RWPE2 (cell line): ENCODE results near the gene RWDD1.
A peak's percentile ranks its signal among the peaks of the same experiment; 100 is the strongest.

Experiments
- ATAC-seq: fragments of 200-7000 bp; cut with Tn5 transposase; 3 replicates; pipeline ENCODE4 v1.9.1; 2021; ENCODE audit warnings: low read depth
- DNase-seq: peaks from one replicate; pipeline ENCODE4 v3.0.0-alpha.2; 2020; ENCODE audit warnings: low spot score
- H3K27ac ChIP-seq: fragments of 450-650 bp; 2 replicates; pipeline ENCODE4 v1.5.1; 2017; ENCODE audit warnings: mild to moderate bottlenecking; ENCODE audit not compliant: poor library complexity, severe bottlenecking
- H3K27me3 ChIP-seq: fragments of 250-450 bp; sonication (Bioruptor Pico); 2 replicates; pipeline ENCODE4 v1.5.1; 2021; ENCODE audit warnings: mild to moderate bottlenecking, moderate library complexity; ENCODE audit not compliant: insufficient read depth, poor library complexity, severe bottlenecking
- H3K36me3 ChIP-seq: fragments of 250-450 bp; sonication (Bioruptor Pico); 2 replicates; pipeline ENCODE4 v1.5.1; 2020; ENCODE audit warnings: low read depth, mild to moderate bottlenecking, moderate library complexity
- H3K4me1 ChIP-seq: fragments of 250-450 bp; sonication (Bioruptor Pico); 2 replicates; pipeline ENCODE4 v1.5.1; 2021; ENCODE audit warnings: mild to moderate bottlenecking, moderate library complexity; ENCODE audit not compliant: insufficient read depth, poor library complexity, severe bottlenecking
- H3K4me3 ChIP-seq: fragments of 250-450 bp; sonication (Bioruptor Pico); 2 replicates; pipeline ENCODE4 v1.5.1; 2021; ENCODE audit warnings: mild to moderate bottlenecking, moderate library complexity; ENCODE audit not compliant: severe bottlenecking
- H3K9me3 ChIP-seq: fragments of 250-450 bp; sonication (Bioruptor Pico); 2 replicates; pipeline ENCODE4 v1.5.1; 2021; ENCODE audit warnings: mild to moderate bottlenecking, moderate library complexity; ENCODE audit not compliant: severe bottlenecking
- TF ChIP-seq, protein P1 (sequence below): fragments of 450-650 bp; IDR thresholded peaks from one replicate; pipeline ENCODE4 v1.5.1; 2017; ENCODE audit warnings: mild to moderate bottlenecking, moderate library complexity; ENCODE audit not compliant: poor library complexity, severe bottlenecking

Gene RWDD1

DNA sequence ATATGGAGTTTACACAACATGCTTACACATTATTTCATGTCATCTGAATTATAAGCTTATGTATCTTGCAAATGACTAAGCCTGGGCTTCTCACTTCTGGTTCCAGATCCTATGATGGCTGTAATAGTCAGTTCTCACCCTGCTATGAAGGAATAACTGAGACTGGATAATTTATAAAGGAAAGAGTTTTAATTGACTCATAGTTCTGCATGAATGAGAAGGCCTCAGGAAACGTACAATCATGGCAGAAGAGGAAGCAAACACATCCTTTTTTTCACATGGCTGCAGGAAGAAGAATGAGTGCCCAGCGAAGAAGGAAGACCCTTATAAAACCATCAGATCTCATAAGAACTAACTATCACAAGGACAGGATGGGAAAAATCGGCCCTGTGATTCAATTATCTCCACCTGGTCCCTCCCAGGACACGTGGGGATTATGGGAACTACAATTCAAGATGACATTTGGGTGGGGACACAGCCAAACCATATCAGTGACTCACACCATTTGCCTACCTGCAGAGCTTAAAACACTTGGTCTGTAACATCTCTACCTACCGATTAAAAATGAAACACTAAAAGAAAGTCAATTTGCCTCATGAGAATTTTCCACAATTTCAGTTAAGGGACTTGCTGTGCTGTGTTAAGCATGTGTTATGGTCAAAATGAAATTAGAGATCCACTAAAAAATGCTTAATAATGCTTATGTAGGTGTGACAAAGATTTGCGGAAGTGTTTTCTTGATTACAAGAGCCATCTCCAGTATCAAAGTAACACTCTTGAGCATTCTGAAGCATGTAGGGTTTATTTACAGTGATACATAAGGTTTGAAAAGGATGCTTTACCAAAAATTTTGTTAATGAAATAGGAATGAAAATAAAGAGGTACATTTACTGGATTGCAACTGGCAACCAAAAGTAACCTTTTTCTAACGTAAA is 2.2 kb upstream of the RWDD1 start:
- H3K4me1 ChIP-seq = peaks cover 14% of the 10 kb centered on the region
- H3K4me3 ChIP-seq = no peak overlapping the region
- H3K27ac ChIP-seq = no peak overlapping the region
- DNase-seq (no peak), ATAC-seq (no peak)
- no peaks in the 10 kb centered on the region for H3K27me3 ChIP-seq
- no peaks in the 10 kb centered on the region for H3K9me3 ChIP-seq
- H3K36me3 ChIP-seq = peaks cover 5% of the 10 kb centered on the region
- TF ChIP-seq, protein P1, sequence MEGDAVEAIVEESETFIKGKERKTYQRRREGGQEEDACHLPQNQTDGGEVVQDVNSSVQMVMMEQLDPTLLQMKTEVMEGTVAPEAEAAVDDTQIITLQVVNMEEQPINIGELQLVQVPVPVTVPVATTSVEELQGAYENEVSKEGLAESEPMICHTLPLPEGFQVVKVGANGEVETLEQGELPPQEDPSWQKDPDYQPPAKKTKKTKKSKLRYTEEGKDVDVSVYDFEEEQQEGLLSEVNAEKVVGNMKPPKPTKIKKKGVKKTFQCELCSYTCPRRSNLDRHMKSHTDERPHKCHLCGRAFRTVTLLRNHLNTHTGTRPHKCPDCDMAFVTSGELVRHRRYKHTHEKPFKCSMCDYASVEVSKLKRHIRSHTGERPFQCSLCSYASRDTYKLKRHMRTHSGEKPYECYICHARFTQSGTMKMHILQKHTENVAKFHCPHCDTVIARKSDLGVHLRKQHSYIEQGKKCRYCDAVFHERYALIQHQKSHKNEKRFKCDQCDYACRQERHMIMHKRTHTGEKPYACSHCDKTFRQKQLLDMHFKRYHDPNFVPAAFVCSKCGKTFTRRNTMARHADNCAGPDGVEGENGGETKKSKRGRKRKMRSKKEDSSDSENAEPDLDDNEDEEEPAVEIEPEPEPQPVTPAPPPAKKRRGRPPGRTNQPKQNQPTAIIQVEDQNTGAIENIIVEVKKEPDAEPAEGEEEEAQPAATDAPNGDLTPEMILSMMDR = no peak

DNA sequence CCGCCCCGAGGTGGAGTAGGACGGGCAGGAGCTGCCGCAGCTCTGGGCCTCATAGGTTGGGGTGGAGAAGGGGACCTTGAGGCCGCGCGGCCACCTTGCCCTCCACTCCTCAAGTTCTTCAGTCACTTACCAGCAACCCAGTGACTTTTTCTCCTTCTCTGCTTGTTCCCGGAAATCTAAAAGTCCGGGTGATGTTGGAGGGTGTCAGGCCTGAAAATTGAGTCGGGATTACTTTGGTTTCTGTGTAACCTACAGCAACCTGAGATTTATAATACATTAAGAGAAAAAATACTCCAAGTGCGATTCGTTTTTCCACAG is 338 bp downstream of the RWDD1 start:
- H3K27ac ChIP-seq = peak overlapping the region; percentile 66
- TF ChIP-seq, protein P1 = no peak
- DNase-seq (no peak), ATAC-seq (no peak)
- H3K9me3 ChIP-seq = no peaks in the 10 kb centered on the region
- H3K36me3 ChIP-seq = peaks cover 28% of the 10 kb centered on the region
- peaks cover 14% of the 10 kb centered on the region for H3K4me1 ChIP-seq
- H3K4me3 ChIP-seq = peak overlapping the region; percentile 83
- no peaks in the 10 kb centered on the region for H3K27me3 ChIP-seq

DNA sequence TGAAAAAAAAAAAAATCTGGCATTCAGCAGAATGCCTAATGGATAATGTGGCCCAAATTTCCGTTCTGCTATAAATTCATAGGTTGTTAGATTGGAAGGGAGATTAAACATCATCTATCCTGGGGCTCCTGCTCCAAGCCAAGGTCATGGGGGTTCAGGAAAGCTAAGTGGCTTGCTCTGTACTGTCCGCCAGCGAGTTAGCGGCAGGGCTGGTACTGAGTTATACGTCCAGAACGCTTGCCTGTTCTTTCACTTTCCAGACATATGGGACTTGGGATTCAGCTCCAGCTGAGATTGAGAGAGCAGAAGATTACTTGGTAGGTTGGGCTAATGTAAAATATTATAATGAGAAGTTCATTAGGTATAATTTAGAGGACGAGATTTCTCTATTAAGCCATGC is 858 bp downstream of the RWDD1 start:
- no peak for DNase-seq

DNA sequence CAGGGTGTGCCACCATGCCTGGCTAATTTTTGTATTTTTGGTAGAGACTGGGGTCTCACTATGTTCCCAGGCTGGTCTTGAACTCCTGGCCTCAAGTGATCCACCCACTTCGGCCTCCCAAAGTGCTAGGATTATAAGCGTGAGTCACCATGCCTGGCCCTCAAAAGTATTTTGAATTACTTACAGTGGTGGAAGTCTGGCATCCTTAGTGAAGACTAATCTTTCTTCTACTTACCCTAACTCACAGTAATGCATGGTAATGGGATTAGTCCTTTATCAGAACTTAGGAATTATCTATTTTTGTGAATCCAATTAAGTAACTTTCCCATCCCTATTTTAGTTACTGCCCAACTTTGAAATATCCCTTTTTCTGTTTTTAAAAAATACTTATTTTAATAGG is 3.9 kb downstream of the RWDD1 start:
- Histone ChIP-seq H3K36me3 (peaks cover 50% of the 10 kb centered on the region), H3K27me3 (no peaks in the 10 kb centered on the region), H3K4me3 (no peak overlapping the region), H3K4me1 (peaks cover 5% of the 10 kb centered on the region), H3K9me3 (no peaks in the 10 kb centered on the region), H3K27ac (no peak overlapping the region)
- TF ChIP-seq, protein P1 = no peak
- DNase-seq = no peak
- ATAC-seq = no peak

More for the DNA sequence above, 858 bp downstream of the RWDD1 start:
- Histone ChIP-seq H3K36me3 (peaks cover 32% of the 10 kb centered on the region), H3K27me3 (no peaks in the 10 kb centered on the region), H3K4me3 (peak overlapping the region; percentile 83), H3K9me3 (no peaks in the 10 kb centered on the region), H3K4me1 (peaks cover 14% of the 10 kb centered on the region), H3K27ac (peak overlapping the region; percentile 66)
- TF ChIP-seq, protein P1 = no peak
- ATAC-seq = 0 out of 3 replicates have a peak, but pooled peaks have one; percentile 11

DNA sequence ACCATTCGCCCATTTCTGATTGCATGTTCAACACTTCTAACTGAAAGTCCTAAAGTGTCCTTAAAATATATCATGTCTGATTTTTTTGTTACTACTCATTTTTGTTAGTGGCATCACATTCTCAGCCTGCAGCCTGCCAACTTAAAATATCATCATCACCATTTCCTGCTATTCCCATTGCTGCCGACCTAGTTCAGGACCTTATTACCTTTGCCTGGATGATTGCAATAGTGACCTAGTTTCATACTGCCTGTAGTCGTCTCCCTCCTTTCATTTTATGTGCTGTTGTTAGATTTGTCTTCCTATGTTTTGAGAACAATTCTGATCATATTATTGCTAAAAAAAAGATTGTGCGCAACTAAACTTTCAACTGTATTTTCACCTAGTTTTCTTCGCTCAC is 6.2 kb downstream of the RWDD1 start:
- no peak for ATAC-seq
- H3K27ac ChIP-seq = no peak overlapping the region
- no peak for DNase-seq
- H3K4me3 ChIP-seq = no peak overlapping the region
- H3K9me3 ChIP-seq = no peaks in the 10 kb centered on the region
- TF ChIP-seq, protein P1 = no peak
- H3K27me3 ChIP-seq = no peaks in the 10 kb centered on the region
- peaks cover 4% of the 10 kb centered on the region for H3K4me1 ChIP-seq
- peaks cover 73% of the 10 kb centered on the region for H3K36me3 ChIP-seq
